ENCODE measurements around the gene GRIN2C.

The GRIN2C gene

GRCh38 chr17:74803971-74804370 lies 55.7 kb downstream of the GRIN2C start:
- TF ChIP-seq, protein P1, sequence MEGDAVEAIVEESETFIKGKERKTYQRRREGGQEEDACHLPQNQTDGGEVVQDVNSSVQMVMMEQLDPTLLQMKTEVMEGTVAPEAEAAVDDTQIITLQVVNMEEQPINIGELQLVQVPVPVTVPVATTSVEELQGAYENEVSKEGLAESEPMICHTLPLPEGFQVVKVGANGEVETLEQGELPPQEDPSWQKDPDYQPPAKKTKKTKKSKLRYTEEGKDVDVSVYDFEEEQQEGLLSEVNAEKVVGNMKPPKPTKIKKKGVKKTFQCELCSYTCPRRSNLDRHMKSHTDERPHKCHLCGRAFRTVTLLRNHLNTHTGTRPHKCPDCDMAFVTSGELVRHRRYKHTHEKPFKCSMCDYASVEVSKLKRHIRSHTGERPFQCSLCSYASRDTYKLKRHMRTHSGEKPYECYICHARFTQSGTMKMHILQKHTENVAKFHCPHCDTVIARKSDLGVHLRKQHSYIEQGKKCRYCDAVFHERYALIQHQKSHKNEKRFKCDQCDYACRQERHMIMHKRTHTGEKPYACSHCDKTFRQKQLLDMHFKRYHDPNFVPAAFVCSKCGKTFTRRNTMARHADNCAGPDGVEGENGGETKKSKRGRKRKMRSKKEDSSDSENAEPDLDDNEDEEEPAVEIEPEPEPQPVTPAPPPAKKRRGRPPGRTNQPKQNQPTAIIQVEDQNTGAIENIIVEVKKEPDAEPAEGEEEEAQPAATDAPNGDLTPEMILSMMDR (conservative IDR thresholded peaks at IDR 0.05) = no peak
- no peak overlapping the region for H3K27ac ChIP-seq

GRCh38 chr17:74803388-74803930 lies 56.2 kb downstream of the GRIN2C start:
- TF ChIP-seq, protein P1 (conservative IDR thresholded peaks at IDR 0.05) = no peak
- H3K27ac ChIP-seq = no peak overlapping the region

DNA sequence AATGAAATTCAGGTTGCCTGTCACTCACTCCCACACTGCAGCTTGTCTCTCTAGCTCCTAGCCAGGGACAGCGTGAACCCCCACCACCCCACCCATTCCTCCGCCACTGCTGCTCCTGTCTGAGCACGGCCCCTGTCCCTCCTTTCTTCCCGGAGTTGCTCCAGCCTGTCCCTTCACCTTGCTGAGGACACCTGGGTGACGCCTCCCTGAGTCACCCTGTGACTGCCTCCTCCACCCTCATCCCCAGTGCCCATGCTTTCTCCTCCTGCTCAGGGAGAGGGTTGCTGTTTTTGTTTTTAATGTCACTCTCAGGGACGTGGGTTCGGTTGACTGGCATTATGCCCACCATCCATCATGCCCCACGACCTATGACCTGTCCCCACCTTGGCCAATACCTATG lies 57.8 kb downstream of the GRIN2C start:
- H3K27ac ChIP-seq = no peak overlapping the region
- TF ChIP-seq, protein P1 (conservative IDR thresholded peaks at IDR 0.05) = no peak

- TF ChIP-seq, protein P1 (conservative IDR thresholded peaks at IDR 0.05) = no peak
- H3K27ac ChIP-seq = peak overlapping the region; percentile 15; the same call in 1 of the 2 replicates
Measured at GRCh38 chr17:74800531-74800930, 59.2 kb downstream of the GRIN2C start.

DNA sequence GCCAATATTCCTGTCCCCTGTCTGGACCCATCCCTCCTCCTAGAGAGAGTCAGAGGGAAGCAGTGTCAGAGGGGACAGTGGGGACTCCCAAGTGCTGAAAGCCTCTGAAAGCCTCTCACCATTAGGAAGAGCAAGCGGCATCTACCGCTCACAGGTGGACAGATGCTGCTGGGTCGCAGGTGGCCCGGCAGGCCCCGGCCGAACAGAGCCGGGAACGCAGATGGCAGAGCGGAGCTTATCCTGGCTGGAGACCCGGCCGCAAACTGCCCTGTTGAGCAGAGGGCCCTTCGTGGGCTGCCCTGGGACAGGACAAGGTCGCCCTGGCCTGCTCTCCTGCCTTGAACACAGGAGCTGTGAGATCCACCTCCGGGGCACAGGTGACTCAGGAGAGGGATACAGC lies 60.6 kb downstream of the GRIN2C start:
- TF ChIP-seq, protein P1 (conservative IDR thresholded peaks at IDR 0.05) = no peak
- H3K27ac ChIP-seq = no peak overlapping the region

- TF ChIP-seq, protein P1 (conservative IDR thresholded peaks at IDR 0.05) = no peak
- H3K27ac ChIP-seq = no peak overlapping the region
Measured at GRCh38 chr17:74798239-74798707, 61.4 kb downstream of the GRIN2C start.

GRCh38 chr17:74797824-74798223 lies 61.9 kb downstream of the GRIN2C start:
- no peak overlapping the region for H3K27ac ChIP-seq
- TF ChIP-seq, protein P1 (conservative IDR thresholded peaks at IDR 0.05) = no peak
